ENCODE data around the gene UBE4A. TPM values are rescaled to one million over a fixed set of nuclear protein-coding genes. Genes with fewer than 3 reads are reported as not detected.

Gene UBE4A
- total and polyA plus RNA-seq, 9 of the 15 experiments (the other 6 are each of a cell fraction or from before 2014, with no cell fraction given): 13.5 to 45.2 (median 26.8) TPM

DNA sequence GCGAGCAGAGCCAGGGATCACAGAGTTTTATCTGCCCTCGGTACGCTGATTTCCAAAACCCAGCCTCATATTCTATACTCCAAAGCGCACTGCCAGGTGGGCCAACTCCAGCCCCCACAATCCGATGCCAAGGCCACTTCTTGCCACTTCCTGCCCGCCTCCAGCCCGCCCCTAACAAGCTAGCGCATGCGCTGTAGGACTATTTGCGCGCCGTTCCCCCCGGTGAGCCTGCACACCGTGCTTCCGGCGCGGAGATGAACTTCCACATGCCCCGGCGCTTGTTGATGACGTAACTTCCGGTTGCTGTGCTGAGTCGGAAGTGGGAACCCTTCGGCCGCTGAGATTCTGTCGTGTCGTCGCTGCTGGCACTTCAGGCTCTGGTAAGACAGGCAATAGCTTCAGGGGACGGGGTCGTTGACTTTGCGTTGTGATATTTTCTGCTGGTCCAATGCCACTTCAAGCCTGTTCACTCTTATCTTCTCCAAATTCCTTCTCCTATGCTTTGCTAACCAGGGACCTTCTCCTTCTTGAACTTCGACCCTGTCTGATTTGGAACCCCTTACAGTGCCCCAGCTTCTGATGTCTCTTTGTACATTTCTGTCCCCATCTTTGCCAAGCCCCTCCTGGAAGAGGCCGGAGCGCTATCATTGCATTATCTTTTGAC lies at the start of gene UBE4A (continued):
- TF ChIP-seq, protein P1, sequence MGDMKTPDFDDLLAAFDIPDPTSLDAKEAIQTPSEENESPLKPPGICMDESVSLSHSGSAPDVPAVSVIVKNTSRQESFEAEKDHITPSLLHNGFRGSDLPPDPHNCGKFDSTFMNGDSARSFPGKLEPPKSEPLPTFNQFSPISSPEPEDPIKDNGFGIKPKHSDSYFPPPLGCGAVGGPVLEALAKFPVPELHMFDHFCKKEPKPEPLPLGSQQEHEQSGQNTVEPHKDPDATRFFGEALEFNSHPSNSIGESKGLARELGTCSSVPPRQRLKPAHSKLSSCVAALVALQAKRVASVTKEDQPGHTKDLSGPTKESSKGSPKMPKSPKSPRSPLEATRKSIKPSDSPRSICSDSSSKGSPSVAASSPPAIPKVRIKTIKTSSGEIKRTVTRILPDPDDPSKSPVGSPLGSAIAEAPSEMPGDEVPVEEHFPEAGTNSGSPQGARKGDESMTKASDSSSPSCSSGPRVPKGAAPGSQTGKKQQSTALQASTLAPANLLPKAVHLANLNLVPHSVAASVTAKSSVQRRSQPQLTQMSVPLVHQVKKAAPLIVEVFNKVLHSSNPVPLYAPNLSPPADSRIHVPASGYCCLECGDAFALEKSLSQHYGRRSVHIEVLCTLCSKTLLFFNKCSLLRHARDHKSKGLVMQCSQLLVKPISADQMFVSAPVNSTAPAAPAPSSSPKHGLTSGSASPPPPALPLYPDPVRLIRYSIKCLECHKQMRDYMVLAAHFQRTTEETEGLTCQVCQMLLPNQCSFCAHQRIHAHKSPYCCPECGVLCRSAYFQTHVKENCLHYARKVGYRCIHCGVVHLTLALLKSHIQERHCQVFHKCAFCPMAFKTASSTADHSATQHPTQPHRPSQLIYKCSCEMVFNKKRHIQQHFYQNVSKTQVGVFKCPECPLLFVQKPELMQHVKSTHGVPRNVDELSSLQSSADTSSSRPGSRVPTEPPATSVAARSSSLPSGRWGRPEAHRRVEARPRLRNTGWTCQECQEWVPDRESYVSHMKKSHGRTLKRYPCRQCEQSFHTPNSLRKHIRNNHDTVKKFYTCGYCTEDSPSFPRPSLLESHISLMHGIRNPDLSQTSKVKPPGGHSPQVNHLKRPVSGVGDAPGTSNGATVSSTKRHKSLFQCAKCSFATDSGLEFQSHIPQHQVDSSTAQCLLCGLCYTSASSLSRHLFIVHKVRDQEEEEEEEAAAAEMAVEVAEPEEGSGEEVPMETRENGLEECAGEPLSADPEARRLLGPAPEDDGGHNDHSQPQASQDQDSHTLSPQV (IDR thresholded peaks at IDR 0.05): no peak
- TF ChIP-seq, protein P2, sequence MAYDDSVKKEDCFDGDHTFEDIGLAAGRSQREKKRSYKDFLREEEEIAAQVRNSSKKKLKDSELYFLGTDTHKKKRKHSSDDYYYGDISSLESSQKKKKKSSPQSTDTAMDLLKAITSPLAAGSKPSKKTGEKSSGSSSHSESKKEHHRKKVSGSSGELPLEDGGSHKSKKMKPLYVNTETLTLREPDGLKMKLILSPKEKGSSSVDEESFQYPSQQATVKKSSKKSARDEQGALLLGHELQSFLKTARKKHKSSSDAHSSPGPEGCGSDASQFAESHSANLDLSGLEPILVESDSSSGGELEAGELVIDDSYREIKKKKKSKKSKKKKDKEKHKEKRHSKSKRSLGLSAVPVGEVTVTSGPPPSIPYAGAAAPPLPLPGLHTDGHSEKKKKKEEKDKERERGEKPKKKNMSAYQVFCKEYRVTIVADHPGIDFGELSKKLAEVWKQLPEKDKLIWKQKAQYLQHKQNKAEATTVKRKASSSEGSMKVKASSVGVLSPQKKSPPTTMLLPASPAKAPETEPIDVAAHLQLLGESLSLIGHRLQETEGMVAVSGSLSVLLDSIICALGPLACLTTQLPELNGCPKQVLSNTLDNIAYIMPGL (CRISPR knock-in tag; IDR thresholded peaks at IDR 0.05): 0 out of 2 replicates have a peak, but pooled peaks have one; percentile 63
- no peak for TF ChIP-seq MAFG (tag; conservative IDR thresholded peaks at IDR 0.05)
- no peak for TF ChIP-seq MCM3 (IDR thresholded peaks at IDR 0.05)
- TF ChIP-seq ZNF347 (CRISPR knock-in tag; IDR thresholded peaks at IDR 0.05; ENCODE audit: low read depth): no peak
- TF ChIP-seq, protein P3, sequence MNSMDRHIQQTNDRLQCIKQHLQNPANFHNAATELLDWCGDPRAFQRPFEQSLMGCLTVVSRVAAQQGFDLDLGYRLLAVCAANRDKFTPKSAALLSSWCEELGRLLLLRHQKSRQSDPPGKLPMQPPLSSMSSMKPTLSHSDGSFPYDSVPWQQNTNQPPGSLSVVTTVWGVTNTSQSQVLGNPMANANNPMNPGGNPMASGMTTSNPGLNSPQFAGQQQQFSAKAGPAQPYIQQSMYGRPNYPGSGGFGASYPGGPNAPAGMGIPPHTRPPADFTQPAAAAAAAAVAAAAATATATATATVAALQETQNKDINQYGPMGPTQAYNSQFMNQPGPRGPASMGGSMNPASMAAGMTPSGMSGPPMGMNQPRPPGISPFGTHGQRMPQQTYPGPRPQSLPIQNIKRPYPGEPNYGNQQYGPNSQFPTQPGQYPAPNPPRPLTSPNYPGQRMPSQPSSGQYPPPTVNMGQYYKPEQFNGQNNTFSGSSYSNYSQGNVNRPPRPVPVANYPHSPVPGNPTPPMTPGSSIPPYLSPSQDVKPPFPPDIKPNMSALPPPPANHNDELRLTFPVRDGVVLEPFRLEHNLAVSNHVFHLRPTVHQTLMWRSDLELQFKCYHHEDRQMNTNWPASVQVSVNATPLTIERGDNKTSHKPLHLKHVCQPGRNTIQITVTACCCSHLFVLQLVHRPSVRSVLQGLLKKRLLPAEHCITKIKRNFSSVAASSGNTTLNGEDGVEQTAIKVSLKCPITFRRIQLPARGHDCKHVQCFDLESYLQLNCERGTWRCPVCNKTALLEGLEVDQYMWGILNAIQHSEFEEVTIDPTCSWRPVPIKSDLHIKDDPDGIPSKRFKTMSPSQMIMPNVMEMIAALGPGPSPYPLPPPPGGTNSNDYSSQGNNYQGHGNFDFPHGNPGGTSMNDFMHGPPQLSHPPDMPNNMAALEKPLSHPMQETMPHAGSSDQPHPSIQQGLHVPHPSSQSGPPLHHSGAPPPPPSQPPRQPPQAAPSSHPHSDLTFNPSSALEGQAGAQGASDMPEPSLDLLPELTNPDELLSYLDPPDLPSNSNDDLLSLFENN (IDR thresholded peaks at IDR 0.05; ENCODE audit: low read depth in 2 of 2, low read length in 2 of 2): no peak; a peak in 1 of 4 replicates
- TF ChIP-seq SMARCA4 (IDR thresholded peaks at IDR 0.05): no peak
- no peak for TF ChIP-seq IFI16 (CRISPR knock-in tag; IDR thresholded peaks at IDR 0.05)
- TF ChIP-seq MYC (IDR thresholded peaks at IDR 0.05; ENCODE audit: low read depth, low read length): peak; percentile 91
- TF ChIP-seq MYC (CRISPR knock-in tag; IDR thresholded peaks at IDR 0.05; ENCODE audit: borderline replicate concordance, low read depth): no peak
- peak; percentile 10 to 62; a peak in 2 of 4 replicates for TF ChIP-seq TRIM24 (IDR thresholded peaks at IDR 0.05)
- TF ChIP-seq SREBF1 (IDR thresholded peaks at IDR 0.05; ENCODE audit: borderline replicate concordance, low read depth, low read length): 0 out of 2 replicates have a peak, but pooled peaks have one; percentile 27
- no peak for TF ChIP-seq LCOR (CRISPR knock-in tag; IDR thresholded peaks at IDR 0.05)
- TF ChIP-seq PTRF (tag; IDR thresholded peaks at IDR 0.05): no peak
- peak; percentile 95 for TF ChIP-seq ELF2 (CRISPR knock-in tag; IDR thresholded peaks at IDR 0.05)
- TF ChIP-seq, protein P4, sequence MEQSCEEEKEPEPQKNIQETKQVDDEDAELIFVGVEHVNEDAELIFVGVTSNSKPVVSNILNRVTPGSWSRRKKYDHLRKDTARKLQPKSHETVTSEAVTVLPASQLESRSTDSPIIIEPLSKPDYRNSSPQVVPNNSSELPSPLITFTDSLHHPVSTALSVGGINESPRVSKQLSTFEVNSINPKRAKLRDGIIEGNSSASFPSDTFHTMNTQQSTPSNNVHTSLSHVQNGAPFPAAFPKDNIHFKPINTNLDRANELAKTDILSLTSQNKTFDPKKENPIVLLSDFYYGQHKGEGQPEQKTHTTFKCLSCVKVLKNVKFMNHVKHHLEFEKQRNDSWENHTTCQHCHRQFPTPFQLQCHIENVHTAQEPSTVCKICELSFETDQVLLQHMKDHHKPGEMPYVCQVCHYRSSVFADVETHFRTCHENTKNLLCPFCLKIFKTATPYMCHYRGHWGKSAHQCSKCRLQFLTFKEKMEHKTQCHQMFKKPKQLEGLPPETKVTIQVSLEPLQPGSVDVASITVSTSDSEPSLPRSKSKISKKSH (CRISPR knock-in tag; IDR thresholded peaks at IDR 0.05): no peak
- TF ChIP-seq, protein P5, sequence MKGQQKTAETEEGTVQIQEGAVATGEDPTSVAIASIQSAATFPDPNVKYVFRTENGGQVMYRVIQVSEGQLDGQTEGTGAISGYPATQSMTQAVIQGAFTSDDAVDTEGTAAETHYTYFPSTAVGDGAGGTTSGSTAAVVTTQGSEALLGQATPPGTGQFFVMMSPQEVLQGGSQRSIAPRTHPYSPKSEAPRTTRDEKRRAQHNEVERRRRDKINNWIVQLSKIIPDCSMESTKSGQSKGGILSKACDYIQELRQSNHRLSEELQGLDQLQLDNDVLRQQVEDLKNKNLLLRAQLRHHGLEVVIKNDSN (CRISPR knock-in tag; IDR thresholded peaks at IDR 0.05): no peak

Measured in K562 (cell line).